Islet precursor cell (in vitro differentiated cells): ENCODE results near the gene CFAP46.
"Not testable (repeated sequence)": the region's sequence is repeated elsewhere in the genome, so short reads cannot be mapped to it uniquely, and the experiment has no call there.

Source experiments
- DNase-seq: peaks from one replicate; pipeline ENCODE4 v3.0.0-alpha.2; 2018

CFAP46 gene

GRCh38 chr10:132803416-132804210, 138.8 kb downstream of the CFAP46 start:
- DNase-seq = no peak

GRCh38 chr10:132802694-132803320, 139.6 kb downstream of the CFAP46 start:
- DNase-seq = no peak

GRCh38 chr10:132802048-132802447, 140.3 kb downstream of the CFAP46 start:
- DNase-seq = no peak

GRCh38 chr10:132799865-132800264, 142.5 kb downstream of the CFAP46 start:
- DNase-seq = no peak

GRCh38 chr10:132798876-132799275, 143.5 kb downstream of the CFAP46 start:
- no peak for DNase-seq

GRCh38 chr10:132798403-132798802, 144.0 kb downstream of the CFAP46 start:
- DNase-seq = no peak

GRCh38 chr10:132797986-132798385, 144.4 kb downstream of the CFAP46 start:
- not testable (repeated sequence) for DNase-seq

- DNase-seq = no peak
These were observed 145.5 kb downstream of the CFAP46 start for GRCh38 chr10:132796846-132797245.

GRCh38 chr10:132793871-132794849, 148.2 kb downstream of the CFAP46 start:
- no peak for DNase-seq

- no peak for DNase-seq
These were observed 149.2 kb downstream of the CFAP46 start for GRCh38 chr10:132793213-132793612.

- DNase-seq = no peak
These were observed 149.6 kb downstream of the CFAP46 start for GRCh38 chr10:132792796-132793195.

GRCh38 chr10:132792099-132792498, 150.3 kb downstream of the CFAP46 start:
- not testable (repeated sequence) for DNase-seq

- DNase-seq = no peak
These were observed 151.2 kb downstream of the CFAP46 start for GRCh38 chr10:132790934-132791829.

GRCh38 chr10:132790470-132790869, 151.9 kb downstream of the CFAP46 start:
- DNase-seq = no peak

- no peak for DNase-seq
These were observed 152.7 kb downstream of the CFAP46 start for GRCh38 chr10:132789659-132790148.

- DNase-seq = no peak
These were observed 153.5 kb downstream of the CFAP46 start for GRCh38 chr10:132788831-132789219.

- DNase-seq = peak; percentile 68
These were observed 154.1 kb downstream of the CFAP46 start for GRCh38 chr10:132788180-132788830.

- peak; percentile 82 for DNase-seq
These were observed 154.7 kb downstream of the CFAP46 start for GRCh38 chr10:132787495-132788179.

- DNase-seq = no peak
These were observed 155.4 kb downstream of the CFAP46 start for GRCh38 chr10:132786884-132787494.

- DNase-seq = no peak
These were observed 155.9 kb downstream of the CFAP46 start for GRCh38 chr10:132786476-132786883.
